ENCODE data around the gene PRELID3B. TPM values are rescaled to one million over a fixed set of nuclear protein-coding genes. Genes with fewer than 3 reads are reported as not detected.
A peak's percentile ranks its signal among the peaks of the same experiment; 100 is the strongest.

The PRELID3B gene
- total and polyA plus RNA-seq, 10 of the 15 experiments (the other 5 are each of a cell fraction or from before 2014, with no cell fraction given) = 72.5 to 151 (median 124) TPM

GRCh38 chr20:59002874-59003399, 39.6 kb downstream of the PRELID3B start:
- H3K4me3 ChIP-seq = peak overlapping the region; percentile 92
- H3K4me1 ChIP-seq (ENCODE audit: control insufficient read depth, insufficient read depth, low read length) = peaks cover 22% of the 10 kb centered on the region
- ChIA-PET SMC1A (ENCODE audit: uncharacterized antibody, unreplicated experiment) (no interaction called here), CTCF (no interaction called here), POLR2A (interaction anchor here (1.1 kb wide), 1 partner anchor 95 kb away, joined by 6 read pairs; no protein-coding TSS in a partner anchor), RAD21 (ENCODE audit: unreplicated experiment) (no interaction called here)
- TF ChIP-seq EZH2 (IDR thresholded peaks at IDR 0.05; ENCODE audit: borderline replicate concordance, control insufficient read depth, low read depth, low read length) (no peak), MTA3 (IDR thresholded peaks at IDR 0.05; ENCODE audit: borderline replicate concordance, low read length) (0 out of 2 replicates have a peak, but pooled peaks have one; percentile 52), POLR2A (IDR thresholded peaks at IDR 0.05; ENCODE audit: low read depth, low read length) (0 out of 2 replicates have a peak, but pooled peaks have one; percentile 45)
- H2AFZ ChIP-seq (ENCODE audit: control insufficient read depth, low read depth, low read length) = no peak overlapping the region
- intact Hi-C loops (cut with micrococcal nuclease; ENCODE audit: unreplicated experiment) (no loop called here), in situ Hi-C loops (cut with MboI) (loop anchor here (10.0 kb wide), 2 partner anchors 548 to 1608 kb away; partner anchors contain the start of gene RBM38)
- H3K27ac ChIP-seq (ENCODE audit: control insufficient read depth, insufficient read depth) = peak overlapping the region; percentile 95; the same call in 1 of the 2 replicates
- H3K9me3 ChIP-seq (replicated peaks; ENCODE audit: control insufficient read depth, insufficient read depth, low read length) = no peaks in the 10 kb centered on the region
- no peak for FAIRE-seq
- no TSS peak for BruUV-seq (replicated peaks)
- 0 out of 2 replicates have a peak, but pooled peaks cover 2% of the 10 kb centered on the region for H4K20me1 ChIP-seq (ENCODE audit: control insufficient read depth, insufficient read depth)
- no peaks in the 10 kb centered on the region for H3K27me3 ChIP-seq (replicated peaks in 1 of 2; ENCODE audit: control insufficient read depth in 2 of 2, insufficient read depth in 2 of 2, low read length in 1 of 2)
- H3K79me2 ChIP-seq (ENCODE audit: control insufficient read depth, insufficient read depth, low read length) = peaks cover 56% of the 10 kb centered on the region
- H3K9ac ChIP-seq (ENCODE audit: control insufficient read depth, insufficient read depth, low read length) = peak overlapping the region; percentile 55; the same call in 1 of the 2 replicates
- peak overlapping the region; percentile 53; the same call in 1 of the 2 replicates for H3K4me2 ChIP-seq (ENCODE audit: control insufficient read depth, insufficient read depth)
- ATAC-seq = no peak
- 96% methylated on average over 17 of the region's 17 CpGs for WGBS (ENCODE audit: insufficient coverage, insufficient replicate concordance, low lambda C conversion rate, missing lambda C conversion rate)
- no peak for DNase-seq (ENCODE audit: low read depth, low spot score)
- peaks cover 20 to 32% of the 10 kb centered on the region in 2 experiments for H3K36me3 ChIP-seq (ENCODE audit: control insufficient read depth in 2 of 2, insufficient read depth in 2 of 2, low read length in 1 of 2)

GRCh38 chr20:59002388-59002787, 40.2 kb downstream of the PRELID3B start:
- CTCF ChIA-PET = no interaction called here
- ATAC-seq (no peak), DNase-seq (ENCODE audit: low read depth, low spot score) (no peak), FAIRE-seq (no peak)
- peaks cover 5% of the 10 kb centered on the region; the same call in 1 of the 2 replicates for H4K20me1 ChIP-seq (ENCODE audit: control insufficient read depth, insufficient read depth)
- RAD21 ChIA-PET (ENCODE audit: unreplicated experiment) = no interaction called here
- intact Hi-C loops (cut with micrococcal nuclease; ENCODE audit: unreplicated experiment) = no loop called here
- no peak overlapping the region; the same call in 1 of the 2 replicates for H3K4me3 ChIP-seq
- peaks cover 22 to 37% of the 10 kb centered on the region in 2 experiments for H3K36me3 ChIP-seq (ENCODE audit: control insufficient read depth in 2 of 2, insufficient read depth in 2 of 2, low read length in 1 of 2)
- H2AFZ ChIP-seq (ENCODE audit: control insufficient read depth, low read depth, low read length) = no peak overlapping the region
- H3K9ac ChIP-seq (ENCODE audit: control insufficient read depth, insufficient read depth, low read length) = no peak overlapping the region
- SMC1A ChIA-PET (ENCODE audit: uncharacterized antibody, unreplicated experiment) = no interaction called here
- H3K4me1 ChIP-seq (ENCODE audit: control insufficient read depth, insufficient read depth, low read length) = peaks cover 20% of the 10 kb centered on the region
- H3K27me3 ChIP-seq (replicated peaks in 1 of 2; ENCODE audit: control insufficient read depth in 2 of 2, insufficient read depth in 2 of 2, low read length in 1 of 2) = no peaks in the 10 kb centered on the region
- BruUV-seq (replicated peaks) = no TSS peak
- H3K27ac ChIP-seq (ENCODE audit: control insufficient read depth, insufficient read depth) = no peak overlapping the region; the same call in 1 of the 2 replicates
- H3K9me3 ChIP-seq (replicated peaks; ENCODE audit: control insufficient read depth, insufficient read depth, low read length) = no peaks in the 10 kb centered on the region
- no peak overlapping the region for H3K4me2 ChIP-seq (ENCODE audit: control insufficient read depth, insufficient read depth)
- WGBS (ENCODE audit: insufficient coverage, insufficient replicate concordance, low lambda C conversion rate, missing lambda C conversion rate) = 94% methylated on average over 6 of the region's 8 CpGs
- in situ Hi-C loops (cut with MboI) = loop anchor here (10.0 kb wide), 2 partner anchors 548 to 1608 kb away; partner anchors contain the start of gene RBM38
- POLR2A ChIA-PET = interaction anchor here (1.1 kb wide), 1 partner anchor 95 kb away, joined by 6 read pairs; no protein-coding TSS in a partner anchor
- TF ChIP-seq SRF (IDR thresholded peaks at IDR 0.05; ENCODE audit: low read depth in 2 of 2, low read length in 2 of 2) (no peak), BRCA1 (IDR thresholded peaks at IDR 0.05; ENCODE audit: low read depth, low read length) (no peak), POLR2AphosphoS5 (IDR thresholded peaks at IDR 0.05; ENCODE audit: low read length) (peak; percentile 24; the same call in 1 of the 2 replicates), KDM1A (IDR thresholded peaks at IDR 0.05; ENCODE audit: borderline replicate concordance) (no peak)
- peaks cover 56% of the 10 kb centered on the region for H3K79me2 ChIP-seq (ENCODE audit: control insufficient read depth, insufficient read depth, low read length)
